Kidney tubule cell (primary cell): ENCODE data around the gene EPN2.

Source experiments
- DNase-seq: peaks from one replicate; pipeline ENCODE4 v3.0.0-alpha.2; 2018; ENCODE audit warnings: low spot score

EPN2 gene

DNA sequence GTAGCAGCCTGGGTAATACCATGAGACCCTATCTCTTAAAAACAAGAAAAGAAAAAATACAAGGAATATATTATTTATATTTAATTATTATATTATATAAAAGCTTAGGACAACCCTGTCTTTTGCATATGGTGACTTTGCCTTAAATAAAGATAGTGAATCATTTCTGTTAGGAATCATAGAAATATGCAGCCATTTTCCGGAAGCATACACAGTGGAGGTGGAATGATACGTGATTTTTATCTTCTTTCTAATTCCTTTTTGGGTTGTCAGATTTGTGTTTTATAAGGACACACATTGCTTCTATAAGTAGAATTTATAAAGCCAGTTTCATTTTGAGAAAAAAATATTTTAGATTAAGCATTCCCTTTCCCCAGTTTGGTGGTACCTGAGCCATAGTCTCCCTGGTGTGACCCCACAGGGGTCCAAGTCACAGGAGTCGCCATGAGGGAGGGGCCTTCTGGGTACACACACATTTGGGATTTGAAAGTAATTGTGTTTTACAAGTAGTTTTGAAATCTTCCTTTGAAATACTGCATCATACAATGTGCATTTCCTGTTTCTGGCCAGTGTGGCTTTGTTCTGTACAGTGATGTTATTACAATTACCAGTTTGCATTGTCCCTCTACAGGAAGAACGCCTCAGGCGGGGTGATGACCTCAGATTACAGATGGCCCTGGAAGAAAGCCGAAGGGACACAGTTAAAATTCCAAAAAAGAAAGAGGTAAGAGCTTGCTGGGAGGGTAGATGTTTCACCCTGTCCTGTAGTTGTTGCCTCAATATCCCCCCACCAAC, 74.5 kb downstream of the EPN2 start:
- DNase-seq: no peak

- DNase-seq: no peak
Observed at GRCh38 chr17:19312406-19312805, 75.2 kb downstream of the EPN2 start.

GRCh38 chr17:19313066-19313745, 76.0 kb downstream of the EPN2 start:
- no peak for DNase-seq

GRCh38 chr17:19313746-19314651, 76.8 kb downstream of the EPN2 start:
- DNase-seq: no peak

DNA sequence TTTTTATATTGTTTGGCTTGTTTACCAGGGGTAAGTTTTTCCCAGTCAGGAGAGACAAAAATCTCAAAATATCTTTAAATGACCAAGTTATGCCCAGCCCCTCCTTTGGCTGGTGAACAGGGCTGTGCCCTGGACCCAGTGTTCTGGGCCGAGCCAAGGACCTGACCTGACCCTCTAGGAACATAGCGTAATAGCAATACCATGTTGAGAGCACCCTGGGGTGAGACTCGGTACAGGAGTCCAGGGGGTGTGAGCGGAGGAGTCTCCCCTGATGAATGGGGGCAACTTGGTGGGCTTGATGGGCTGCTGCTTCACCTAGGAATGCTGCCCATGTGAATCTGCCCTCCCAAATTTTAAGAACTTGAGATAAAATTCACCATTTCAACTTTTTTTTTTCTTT, 77.9 kb downstream of the EPN2 start:
- no peak for DNase-seq

- DNase-seq: peak; percentile 76
Observed at GRCh38 chr17:19316761-19317358, 79.7 kb downstream of the EPN2 start.

GRCh38 chr17:19317359-19318095, 80.4 kb downstream of the EPN2 start:
- DNase-seq: peak; percentile 95

DNA sequence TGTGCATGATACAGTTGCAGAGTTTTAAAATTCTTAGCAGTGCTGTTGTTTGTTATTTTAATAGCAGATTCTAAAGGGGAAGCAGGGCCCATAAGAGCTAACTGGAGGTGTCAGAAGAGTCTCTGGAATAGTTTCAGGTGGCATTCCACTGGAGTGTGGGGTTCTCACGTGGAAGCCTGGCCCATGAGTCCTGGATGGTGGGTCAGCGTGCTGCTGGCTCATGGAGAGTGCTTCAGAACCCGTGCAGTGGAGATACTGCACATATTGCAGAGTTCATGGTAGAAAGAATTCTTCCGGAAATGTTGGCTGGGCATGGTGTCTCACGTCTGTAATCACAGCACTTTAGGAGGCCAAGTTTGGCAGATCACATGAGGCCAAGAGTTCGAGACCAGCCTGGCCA, 81.4 kb downstream of the EPN2 start:
- no peak for DNase-seq

GRCh38 chr17:19319771-19320505, 82.8 kb downstream of the EPN2 start:
- DNase-seq: no peak

- no peak for DNase-seq
Observed at GRCh38 chr17:19320876-19321275, 83.7 kb downstream of the EPN2 start.

DNA sequence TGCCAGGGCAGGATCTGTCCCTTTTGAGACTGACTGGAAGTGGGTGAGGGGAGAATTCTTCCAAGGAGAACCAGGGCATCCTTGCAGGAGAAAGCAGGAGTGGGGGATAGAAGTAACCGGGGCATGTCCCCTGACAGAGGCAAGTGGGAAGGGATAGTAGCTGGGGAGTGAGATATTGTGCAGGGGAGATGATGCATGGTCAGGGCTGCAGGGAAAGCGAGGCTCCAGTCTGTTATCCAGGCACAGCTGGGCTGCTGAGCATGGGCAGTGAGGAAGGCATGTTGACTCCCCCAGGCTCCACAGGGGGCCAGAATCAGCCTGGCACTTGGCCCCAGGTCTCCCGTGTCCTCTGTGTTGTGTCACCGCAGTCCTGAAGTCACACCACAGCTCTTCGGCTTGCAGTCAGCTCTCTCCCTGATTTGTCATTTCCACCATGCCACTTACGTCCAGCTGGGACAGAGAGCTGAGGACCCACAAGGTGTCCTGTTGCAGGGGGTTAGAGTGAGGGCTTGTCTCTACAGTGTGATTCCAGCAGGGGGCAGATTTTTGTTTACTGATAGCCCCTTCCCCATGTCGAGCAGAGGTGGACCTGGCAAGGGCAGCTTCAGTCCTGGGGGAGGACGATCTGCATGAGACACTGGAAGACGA, 84.4 kb downstream of the EPN2 start:
- DNase-seq: no peak

DNA sequence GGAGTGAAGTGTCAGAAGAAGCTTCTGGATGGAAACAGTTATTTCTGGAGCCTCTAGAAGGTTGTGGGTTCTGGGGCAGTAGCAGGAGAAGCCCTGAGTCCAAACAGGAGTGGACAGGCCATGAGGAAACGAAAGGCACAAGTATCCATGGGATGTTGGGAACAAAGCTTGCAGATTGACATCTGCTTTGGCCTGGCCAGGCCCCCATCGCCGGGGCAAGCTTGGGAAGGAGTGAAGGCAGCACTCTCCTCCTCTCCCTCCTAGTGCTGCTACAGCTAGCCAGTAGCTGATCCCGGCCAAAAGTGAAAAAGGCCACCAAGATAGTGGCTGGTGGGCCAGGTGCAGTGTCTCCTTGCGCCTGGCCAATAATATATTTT, 85.0 kb downstream of the EPN2 start:
- DNase-seq: no peak

- no peak for DNase-seq
Observed at GRCh38 chr17:19322861-19323260, 85.7 kb downstream of the EPN2 start.

GRCh38 chr17:19325542-19325941, 88.4 kb downstream of the EPN2 start:
- DNase-seq: no peak

GRCh38 chr17:19327031-19327783, 90.0 kb downstream of the EPN2 start:
- DNase-seq: peak; percentile 90

- DNase-seq: no peak
Observed at GRCh38 chr17:19328441-19329061, 91.4 kb downstream of the EPN2 start.

DNA sequence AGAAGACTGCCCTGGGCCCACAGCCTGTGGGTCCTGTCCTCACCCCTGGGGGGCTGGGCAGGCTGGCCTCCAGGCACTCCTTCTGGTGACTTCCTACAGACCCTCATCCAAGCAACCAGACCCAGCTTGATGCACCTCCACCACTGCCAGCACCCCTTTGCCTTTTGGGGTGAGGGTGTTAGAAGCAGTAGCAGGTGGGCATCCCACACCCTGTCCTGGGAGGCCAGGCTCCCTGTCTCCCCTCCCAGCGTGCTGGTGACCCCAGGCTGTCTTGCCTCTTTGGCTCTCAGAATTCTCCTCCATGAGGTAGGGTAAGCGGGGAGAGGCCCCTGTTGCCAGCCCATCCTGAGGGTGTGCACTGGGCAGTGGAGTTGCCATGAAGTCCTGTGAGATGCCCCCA, 92.0 kb downstream of the EPN2 start:
- DNase-seq: no peak

DNA sequence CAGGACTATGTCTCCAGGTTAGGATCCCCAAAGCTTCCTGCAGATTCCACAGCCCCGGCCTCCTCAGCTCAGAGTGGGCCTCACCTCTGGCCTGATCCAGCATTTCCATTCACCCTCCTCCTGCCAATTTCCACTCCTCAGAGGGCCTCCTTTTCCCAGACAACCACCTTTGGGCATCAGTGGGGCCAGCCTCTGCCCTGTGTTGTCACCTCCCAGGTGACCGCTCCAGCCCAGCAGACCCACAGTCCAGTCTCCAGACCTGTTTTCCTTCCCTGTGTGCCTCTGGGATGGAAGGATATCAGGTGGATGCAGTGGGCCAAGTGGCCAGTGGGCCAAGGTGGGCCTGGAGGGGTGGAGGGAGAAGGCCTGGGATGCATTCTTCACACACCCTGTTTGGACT, 92.7 kb downstream of the EPN2 start:
- no peak for DNase-seq

GRCh38 chr17:19330271-19330670, 93.1 kb downstream of the EPN2 start:
- DNase-seq: no peak
